HepG2 (cell line): ENCODE measurements around the gene GAS5. TPM values are rescaled to one million over a fixed set of nuclear protein-coding genes. Genes with fewer than 3 reads are reported as not detected.

Experiments used
- FOSL1 ChIP-seq: sonication (generic); formaldehyde crosslinking; IDR thresholded peaks from 2 replicates; pipeline ENCODE4 v1.9.0; 2021; ENCODE audit warnings: missing genetic modification reagents, borderline replicate concordance
- FOXC1 ChIP-seq: sonication (generic); formaldehyde crosslinking; IDR thresholded peaks from 2 replicates; pipeline ENCODE4 v1.8.0; 2022; ENCODE audit warnings: mild to moderate bottlenecking, missing genetic modification reagents, borderline replicate concordance
- MATR3 ChIP-seq: sonication (generic); formaldehyde crosslinking; IDR thresholded peaks from 2 replicates; pipeline ENCODE4 v1.4.0; 2020; ENCODE audit warnings: missing genetic modification reagents
- MIER2 ChIP-seq: IDR thresholded peaks from 2 replicates; pipeline ENCODE4 v1.6.1; 2016; ENCODE audit warnings: missing biosample characterization, missing genetic modification reagents
- MYNN ChIP-seq: sonication (generic); formaldehyde crosslinking; IDR thresholded peaks from 2 replicates; pipeline ENCODE4 v1.4.0; 2020; ENCODE audit warnings: mild to moderate bottlenecking, low read depth, missing genetic modification reagents
- REPIN1 ChIP-seq: sonication (generic); formaldehyde crosslinking; IDR thresholded peaks from 2 replicates; pipeline ENCODE4 v1.8.0; 2022; ENCODE audit warnings: missing genetic modification reagents, low read depth, mild to moderate bottlenecking, borderline replicate concordance
- REST ChIP-seq, 2 experiments: IDR thresholded peaks; 2 replicates each; pipeline ENCODE4 v1.6.1; 2011 to 2012; ENCODE audit warnings: low read length in 2 of 2, borderline replicate concordance in 1 of 2, low read depth in 1 of 2, mild to moderate bottlenecking in 1 of 2, moderate library complexity in 1 of 2
- TBP ChIP-seq: sonication (generic); formaldehyde crosslinking; IDR thresholded peaks from 2 replicates; pipeline ENCODE4 v1.5.0; 2020; ENCODE audit warnings: missing genetic modification reagents
- ZHX2 ChIP-seq, 2 experiments: sonication (generic) in 1 of 2; formaldehyde crosslinking in 1 of 2; IDR thresholded peaks; 2 replicates each; pipeline versions ENCODE4 v1.6.1 to v1.9.0; 2014 to 2022; ENCODE audit warnings: antibody characterized with exemption in 1 of 2, borderline replicate concordance in 1 of 2, inconsistent platforms in 1 of 2, low read depth in 1 of 2, missing genetic modification reagents in 1 of 2
- ZNF335 ChIP-seq: sonication (generic); formaldehyde crosslinking; IDR thresholded peaks from 2 replicates; pipeline ENCODE4 v1.4.0; 2020; ENCODE audit warnings: missing genetic modification reagents
- ZNF484 ChIP-seq: sonication (generic); formaldehyde crosslinking; IDR thresholded peaks from 2 replicates; pipeline ENCODE4 v1.5.1; 2020; ENCODE audit warnings: mild to moderate bottlenecking, low read depth, missing genetic modification reagents, borderline replicate concordance
- ZNF574 ChIP-seq: sonication (generic); formaldehyde crosslinking; IDR thresholded peaks from 2 replicates; pipeline ENCODE4 v1.4.0; 2020; ENCODE audit warnings: missing genetic modification reagents
- ZNF580 ChIP-seq: IDR thresholded peaks from 2 replicates; pipeline ENCODE4 v1.6.1; 2016; ENCODE audit warnings: low read depth, borderline replicate concordance
- ZNF704 ChIP-seq: sonication (generic); formaldehyde crosslinking; IDR thresholded peaks from 2 replicates; pipeline ENCODE4 v1.8.1; 2023; ENCODE audit warnings: mild to moderate bottlenecking, inconsistent platforms, moderate library complexity, missing genetic modification reagents, borderline replicate concordance
- ZSCAN9 ChIP-seq: IDR thresholded peaks from 2 replicates; pipeline ENCODE4 v1.6.1; 2016; ENCODE audit warnings: borderline replicate concordance
- polyA plus RNA-seq, 8 experiments: library from polyadenylated mRNA; depleted of rRNA in 3 of 8; stranded (reverse) in 7 of 8; unstranded in 1 of 8; fragments of >200 nt; fragmentation: Illumina TruSeq in 4 of 8; extraction: Trizol in 4 of 8; gene quantifications; 2 replicates each; pipeline versions ENCODE4 v1.2.1 to v1.2.3, GENCODE V29; 2011 to 2016; ENCODE audit warnings: low read depth in 4 of 8, missing spikeins in 1 of 8, mixed read lengths in 1 of 8; ENCODE audit not compliant: insufficient read depth in 1 of 8
- total RNA-seq, 5 experiments: library from RNA; depleted of rRNA; stranded (reverse); fragments of >200 nt; fragmentation: Illumina TruSeq; extraction: Trizol; gene quantifications; 2 replicates each; pipeline ENCODE4 v1.2.3, GENCODE V29; 2016; ENCODE audit warnings: low read depth in 1 of 5

Gene GAS5
- total and polyA plus RNA-seq, 2 of the 13 experiments (the other 11 are each of a cell fraction or from before 2014, with no cell fraction given), result 352 to 738 TPM

- TF ChIP-seq ZHX2 (IDR thresholded peaks at IDR 0.05; ENCODE audit: low read depth), result no peak
- no peak for TF ChIP-seq ZHX2 (CRISPR knock-in tag; IDR thresholded peaks at IDR 0.05; ENCODE audit: borderline replicate concordance)
- TF ChIP-seq ZNF335 (CRISPR knock-in tag), result no peak
- no peak for TF ChIP-seq ZSCAN9 (CRISPR knock-in tag)
- no peak for TF ChIP-seq ZNF580 (CRISPR knock-in tag)
- no peak for TF ChIP-seq REST (IDR thresholded peaks at IDR 0.05; ENCODE audit: borderline replicate concordance in 1 of 2, low read depth in 1 of 2, low read length in 2 of 2)
- TF ChIP-seq ZNF574 (CRISPR knock-in tag), result peak; percentile 23
- no peak for TF ChIP-seq MATR3 (CRISPR knock-in tag)
- TF ChIP-seq REPIN1 (CRISPR knock-in tag), result peak; percentile 59; the same call in 1 of the 2 replicates
- TF ChIP-seq FOXC1, result no peak; the same call in 1 of the 2 replicates
- TF ChIP-seq TBP (CRISPR knock-in tag), result no peak
- no peak for TF ChIP-seq ZNF484 (CRISPR knock-in tag)
- TF ChIP-seq MIER2 (CRISPR knock-in tag), result no peak
- no peak for TF ChIP-seq MYNN (CRISPR knock-in tag)
- TF ChIP-seq ZNF704, result no peak
- TF ChIP-seq FOSL1, result no peak
Measured at GRCh38 chr1:173917149-173917548, 49.4 kb upstream of the GAS5 start, which contains the start of gene SERPINC1 (continued).
